IMR-90 (cell line): ENCODE measurements around the gene NOL12. TPM values are rescaled to one million over a fixed set of nuclear protein-coding genes. Genes with fewer than 3 reads are reported as not detected.

ENCODE experiments used
- ATAC-seq: fragments of 200-7000 bp; cut with Tn5 transposase; 2 replicates; pipeline ENCODE4 v1.9.1; 2020; ENCODE audit warnings: low read depth, mild to moderate bottlenecking, moderate library complexity
- BruUV-seq: library from RNA; stranded (reverse); fragments of 400-500 nt; replicated peaks from 2 replicates; lab custom pipeline; 2021; lab: Mats Ljungman, UMichigan
- CTCF ChIA-PET: fragments of 300-600 bp; formaldehyde crosslinking; extraction: SDS; loops from one replicate; lab custom pipeline; 2021; ENCODE audit warnings: antibody characterized with exemption; lab: Yijun Ruan, JAX
- POLR2A ChIA-PET: fragments of 300-600 bp; sonication (Branson Sonifier 250); formaldehyde crosslinking; loops from one replicate; lab custom pipeline; 2022; ENCODE audit warnings: antibody characterized with exemption; ENCODE audit not compliant: unreplicated experiment; lab: Charles Lee
- DNase-seq: peaks from one replicate; pipeline ENCODE4 v3.0.0; 2013
- H2AFZ ChIP-seq: replicated peaks from 2 replicates; pipeline ENCODE3; 2013; ENCODE audit warnings: low read length, mild to moderate bottlenecking; ENCODE audit not compliant: poor library complexity
- H2AK5ac ChIP-seq: 2 replicates; pipeline ENCODE4 v1.6.1; 2013; ENCODE audit warnings: low read depth, low read length, inconsistent platforms
- H2AK9ac ChIP-seq: replicated peaks from 2 replicates; pipeline ENCODE3; 2013; ENCODE audit warnings: mild to moderate bottlenecking, low read depth, low read length, moderate library complexity; ENCODE audit not compliant: poor library complexity
- H2BK120ac ChIP-seq: 2 replicates; pipeline ENCODE4 v1.6.1; 2013; ENCODE audit warnings: low read depth, low read length, inconsistent platforms
- H2BK15ac ChIP-seq: 3 replicates; pipeline ENCODE4 v1.6.1; 2013; ENCODE audit warnings: low read depth, low read length, inconsistent platforms
- H2BK20ac ChIP-seq: 2 replicates; pipeline ENCODE4 v1.6.1; 2013; ENCODE audit warnings: low read depth, mild to moderate bottlenecking, inconsistent platforms, low read length, moderate library complexity
- H2BK5ac ChIP-seq: 2 replicates; pipeline ENCODE4 v1.6.1; 2013; ENCODE audit warnings: mild to moderate bottlenecking, low read depth, low read length, inconsistent platforms; ENCODE audit not compliant: poor library complexity, severe bottlenecking
- H3K14ac ChIP-seq: replicated peaks from 2 replicates; pipeline ENCODE4 v1.6.1; 2013; ENCODE audit warnings: low read depth, low read length, inconsistent platforms
- H3K18ac ChIP-seq: 2 replicates; pipeline ENCODE4 v1.6.1; 2013; ENCODE audit warnings: low read depth, low read length, control low read depth
- H3K23ac ChIP-seq: 2 replicates; pipeline ENCODE4 v1.6.1; 2013; ENCODE audit warnings: low read depth, low read length, inconsistent platforms
- H3K27ac ChIP-seq: 2 replicates; pipeline ENCODE4 v1.5.1; 2013; ENCODE audit warnings: mild to moderate bottlenecking, control low read depth, low read length; ENCODE audit not compliant: insufficient read depth
- H3K27me3 ChIP-seq: 2 replicates; pipeline ENCODE4 v1.6.1; 2013; ENCODE audit warnings: low read length; ENCODE audit not compliant: control insufficient read depth, insufficient read depth
- H3K36me3 ChIP-seq: 2 replicates; pipeline ENCODE4 v1.6.1; 2013; ENCODE audit warnings: low read length, mixed read lengths; ENCODE audit not compliant: control insufficient read depth, insufficient read depth
- H3K4ac ChIP-seq: 2 replicates; pipeline ENCODE4 v1.6.1; 2013; ENCODE audit warnings: low read depth, low read length, inconsistent platforms
- H3K4me1 ChIP-seq: 2 replicates; pipeline ENCODE4 v1.6.1; 2013; ENCODE audit warnings: low read length, mixed read lengths; ENCODE audit not compliant: control insufficient read depth, insufficient read depth
- H3K4me2 ChIP-seq: 2 replicates; pipeline ENCODE4 v1.6.1; 2013; ENCODE audit warnings: low read depth, mild to moderate bottlenecking, control low read depth, low read length, moderate library complexity
- H3K4me3 ChIP-seq: 2 replicates; pipeline ENCODE4 v1.5.1; 2013; ENCODE audit warnings: low read depth, mild to moderate bottlenecking, control low read depth, low read length, moderate library complexity; ENCODE audit not compliant: insufficient read depth
- H3K56ac ChIP-seq: 2 replicates; pipeline ENCODE4 v1.6.1; 2013; ENCODE audit warnings: low read length, inconsistent platforms; ENCODE audit not compliant: insufficient read depth; ENCODE audit errors: extremely low read depth
- H3K79me1 ChIP-seq, 2 experiments: 2 replicates each; pipeline ENCODE4 v1.6.1; 2013; ENCODE audit warnings: low read length in 2 of 2, inconsistent platforms in 1 of 2, low read depth in 1 of 2
- H3K9ac ChIP-seq: 2 replicates; pipeline ENCODE4 v1.6.1; 2013; ENCODE audit warnings: low read depth, low read length, control low read depth
- H3K9me1 ChIP-seq: 2 replicates; pipeline ENCODE4 v1.6.1; 2013; ENCODE audit warnings: low read length, inconsistent platforms; ENCODE audit not compliant: insufficient read depth
- H3K9me3 ChIP-seq: 2 replicates; pipeline ENCODE4 v1.6.1; 2013; ENCODE audit warnings: low read length; ENCODE audit not compliant: control insufficient read depth, insufficient read depth
- H4K20me1 ChIP-seq: 2 replicates; pipeline ENCODE4 v1.6.1; 2013; ENCODE audit warnings: low read length, inconsistent platforms; ENCODE audit not compliant: insufficient read depth
- H4K5ac ChIP-seq: 2 replicates; pipeline ENCODE4 v1.6.1; 2013; ENCODE audit warnings: mild to moderate bottlenecking, low read depth, low read length, control low read depth
- H4K8ac ChIP-seq, 2 experiments: 2 replicates each; pipeline ENCODE4 v1.6.1; 2013; ENCODE audit warnings: low read depth in 2 of 2, low read length in 2 of 2, control low read depth in 1 of 2, inconsistent platforms in 1 of 2
- H4K91ac ChIP-seq: 2 replicates; pipeline ENCODE4 v1.6.1; 2013; ENCODE audit warnings: low read depth, low read length, inconsistent platforms; ENCODE audit not compliant: insufficient read depth
- BHLHE40 ChIP-seq: fragments of 150-350 bp; IDR thresholded peaks from 2 replicates; pipeline ENCODE4 v1.6.1; 2016; ENCODE audit warnings: mild to moderate bottlenecking, low read depth, low read length
- CEBPB ChIP-seq: IDR thresholded peaks from 2 replicates; pipeline ENCODE4 v1.6.1; 2012; ENCODE audit warnings: low read depth, low read length, improper control_type of control experiment
- CHD1 ChIP-seq: IDR thresholded peaks from 2 replicates; pipeline ENCODE4 v1.6.1; 2012; ENCODE audit warnings: low read depth, low read length, improper control_type of control experiment
- ELK1 ChIP-seq: fragments of 150-350 bp; IDR thresholded peaks from 2 replicates; pipeline ENCODE4 v1.6.1; 2016; ENCODE audit warnings: low read depth, mild to moderate bottlenecking, low read length, moderate library complexity, borderline replicate concordance
- FOS ChIP-seq: fragments of 150-350 bp; IDR thresholded peaks from 2 replicates; pipeline ENCODE4 v1.6.1; 2016; ENCODE audit warnings: low read depth, low read length
- MAFK ChIP-seq: IDR thresholded peaks from 2 replicates; pipeline ENCODE4 v1.6.1; 2012; ENCODE audit warnings: low read depth, low read length, improper control_type of control experiment
- MAZ ChIP-seq: IDR thresholded peaks from 2 replicates; pipeline ENCODE4 v1.6.1; 2012; ENCODE audit warnings: low read depth, mild to moderate bottlenecking, low read length, improper control_type of control experiment, moderate library complexity, borderline replicate concordance
- NFE2L2 ChIP-seq: fragments of 150-350 bp; IDR thresholded peaks from 2 replicates; pipeline ENCODE4 v1.6.1; 2016; ENCODE audit warnings: low read depth, mild to moderate bottlenecking, low read length
- POLR2A ChIP-seq: IDR thresholded peaks from 2 replicates; pipeline ENCODE4 v1.6.1; 2012; ENCODE audit warnings: mild to moderate bottlenecking, low read depth, low read length
- RAD21 ChIP-seq: IDR thresholded peaks from 2 replicates; pipeline ENCODE4 v1.6.1; 2012; ENCODE audit warnings: low read length, improper control_type of control experiment
- RFX5 ChIP-seq: IDR thresholded peaks from 2 replicates; pipeline ENCODE4 v1.8.0; 2012; ENCODE audit warnings: low read depth, mild to moderate bottlenecking, low read length, moderate library complexity
- SMC3 ChIP-seq: fragments of 150-350 bp; IDR thresholded peaks from 2 replicates; pipeline ENCODE4 v1.6.1; 2016; ENCODE audit warnings: low read depth, mild to moderate bottlenecking, antibody characterized with exemption, low read length, moderate library complexity
- WGBS, 2 experiments: methylation state at CpG; one replicate each; pipeline versions ENCODE4 v1.1.5 to v1.1.7; 2013; ENCODE audit warnings: missing lambda C conversion rate in 2 of 2; ENCODE audit not compliant: insufficient read length in 1 of 2; ENCODE audit errors: extremely low coverage in 2 of 2; 5-methylcytosine and 5-hydroxymethylcytosine counted together
- dilution Hi-C: fragments of 300-500 bp; cut with HindIII; formaldehyde crosslinking; loops from one replicate; pipeline ENCODE4 v1.14.3; 2018; ENCODE audit warnings: low sequenced_read_pairs; ENCODE audit not compliant: unreplicated experiment
- in situ Hi-C: fragments of 300-500 bp; cut with MboI; formaldehyde crosslinking; loops from 3 replicates; pipeline ENCODE4 v1.14.3; 2019; ENCODE audit warnings: low sequenced_read_pairs, inconsistent platforms, mixed read lengths
- intact Hi-C: fragments of 100-400 bp; cut with micrococcal nuclease; formaldehyde crosslinking; loops from 2 replicates; pipeline ENCODE4 v1.10.0; 2022
- polyA plus RNA-seq, 3 experiments: library from polyadenylated mRNA; depleted of rRNA; stranded (reverse); fragments of >200 nt; gene quantifications; 2 replicates each; pipeline ENCODE4 v1.2.3, GENCODE V29; 2012; ENCODE audit warnings: low replicate concordance in 1 of 3
- total RNA-seq: library from RNA; depleted of rRNA; stranded (reverse); fragments of >200 nt; gene quantifications from 2 replicates; pipeline ENCODE4 v1.2.3, GENCODE V29; 2012
- TF ChIP-seq, protein P1 (sequence below): fragments of 150-350 bp; IDR thresholded peaks from 2 replicates; pipeline ENCODE4 v1.6.1; 2017; ENCODE audit warnings: mild to moderate bottlenecking, antibody characterized with exemption, low read length, low read depth
- TF ChIP-seq, protein P2 (sequence below): conservative IDR thresholded peaks from 2 replicates; pipeline ENCODE4 v1.5.1; 2012; ENCODE audit warnings: mild to moderate bottlenecking, low read depth, low read length, improper control_type of control experiment

The NOL12 gene
- total and polyA plus RNA-seq, 2 of the 4 experiments (the other 2 are of a cell fraction) = 16.0 to 25.6 TPM

GRCh38 chr22:37660709-37661045, 25.5 kb upstream of the NOL12 start:
- Histone ChIP-seq H2AK9ac (no peak overlapping the region), H3K4me1 (peaks cover 25% of the 10 kb centered on the region), H3K4me2 (no peak overlapping the region), H3K9ac (0 out of 2 replicates have a peak overlapping the region, but pooled peaks have one; percentile 1), H2AK5ac (peak overlapping the region; percentile 24; the same call in 1 of the 2 replicates), H4K91ac (no peak overlapping the region), H3K27me3 (no peaks in the 10 kb centered on the region), H3K4me3 (no peak overlapping the region), H4K8ac (no peak overlapping the region), H2BK20ac (no peak overlapping the region), H3K4ac (peak overlapping the region; percentile 23; the same call in 1 of the 2 replicates), H2BK15ac (no peak overlapping the region), H4K5ac (no peak overlapping the region), H3K18ac (no peak overlapping the region), H2BK5ac (peak overlapping the region; percentile 25), H2AFZ (no peak overlapping the region), H3K9me3 (no peaks in the 10 kb centered on the region), H3K14ac (no peak overlapping the region), H3K36me3 (peaks cover 3% of the 10 kb centered on the region; the same call in 1 of the 2 replicates), H3K27ac (no peak overlapping the region), H3K56ac (no peak overlapping the region), H3K9me1 (peaks cover 11% of the 10 kb centered on the region), H3K79me1 (peaks cover 30 to 63% of the 10 kb centered on the region in 2 experiments; a peak in 3 of 4 replicates), H4K20me1 (peaks cover 31% of the 10 kb centered on the region), H2BK120ac (no peak overlapping the region), H3K23ac (peak overlapping the region; percentile 39; the same call in 1 of the 2 replicates)
- POLR2A ChIA-PET = interaction anchor here (0.5 kb wide), 1 partner anchor 18 kb away, joined by 4 read pairs; no protein-coding TSS in a partner anchor
- BruUV-seq = no TSS peak
- CTCF ChIA-PET = interaction anchor here (1.4 to 2.5 kb wide), 4 partner anchors 17 to 115 kb away, joined by 4 to 15 read pairs (median 4); no protein-coding TSS in a partner anchor
- intact Hi-C loops (loop anchor here (1.0 kb wide), 2 partner anchors 21 to 131 kb away; no protein-coding TSS in a partner anchor), dilution Hi-C loops (no loop called here), in situ Hi-C loops (no loop called here)
- TF ChIP-seq, protein P1, sequence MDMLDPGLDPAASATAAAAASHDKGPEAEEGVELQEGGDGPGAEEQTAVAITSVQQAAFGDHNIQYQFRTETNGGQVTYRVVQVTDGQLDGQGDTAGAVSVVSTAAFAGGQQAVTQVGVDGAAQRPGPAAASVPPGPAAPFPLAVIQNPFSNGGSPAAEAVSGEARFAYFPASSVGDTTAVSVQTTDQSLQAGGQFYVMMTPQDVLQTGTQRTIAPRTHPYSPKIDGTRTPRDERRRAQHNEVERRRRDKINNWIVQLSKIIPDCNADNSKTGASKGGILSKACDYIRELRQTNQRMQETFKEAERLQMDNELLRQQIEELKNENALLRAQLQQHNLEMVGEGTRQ = no peak
- TF ChIP-seq FOS = no peak
- no peak for TF ChIP-seq CHD1
- no peak for TF ChIP-seq MAZ
- TF ChIP-seq NFE2L2 = no peak
- TF ChIP-seq RFX5 = no peak
- no peak for TF ChIP-seq RAD21
- no peak for TF ChIP-seq POLR2A
- TF ChIP-seq BHLHE40 = no peak
- no peak for TF ChIP-seq ELK1
- TF ChIP-seq, protein P2, sequence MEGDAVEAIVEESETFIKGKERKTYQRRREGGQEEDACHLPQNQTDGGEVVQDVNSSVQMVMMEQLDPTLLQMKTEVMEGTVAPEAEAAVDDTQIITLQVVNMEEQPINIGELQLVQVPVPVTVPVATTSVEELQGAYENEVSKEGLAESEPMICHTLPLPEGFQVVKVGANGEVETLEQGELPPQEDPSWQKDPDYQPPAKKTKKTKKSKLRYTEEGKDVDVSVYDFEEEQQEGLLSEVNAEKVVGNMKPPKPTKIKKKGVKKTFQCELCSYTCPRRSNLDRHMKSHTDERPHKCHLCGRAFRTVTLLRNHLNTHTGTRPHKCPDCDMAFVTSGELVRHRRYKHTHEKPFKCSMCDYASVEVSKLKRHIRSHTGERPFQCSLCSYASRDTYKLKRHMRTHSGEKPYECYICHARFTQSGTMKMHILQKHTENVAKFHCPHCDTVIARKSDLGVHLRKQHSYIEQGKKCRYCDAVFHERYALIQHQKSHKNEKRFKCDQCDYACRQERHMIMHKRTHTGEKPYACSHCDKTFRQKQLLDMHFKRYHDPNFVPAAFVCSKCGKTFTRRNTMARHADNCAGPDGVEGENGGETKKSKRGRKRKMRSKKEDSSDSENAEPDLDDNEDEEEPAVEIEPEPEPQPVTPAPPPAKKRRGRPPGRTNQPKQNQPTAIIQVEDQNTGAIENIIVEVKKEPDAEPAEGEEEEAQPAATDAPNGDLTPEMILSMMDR = no peak
- no peak for TF ChIP-seq CEBPB
- TF ChIP-seq MAFK = no peak
- no peak for TF ChIP-seq SMC3
- WGBS, 2 experiments = 83% methylated on average over 1 of the region's 2 CpGs; no CpG with 5 or more reads in 1 of the 2 experiments
- ATAC-seq (no peak), DNase-seq (no peak)
